IMR-90 (cell line): ENCODE results near the gene GRID1. TPM values are rescaled to one million over a fixed set of nuclear protein-coding genes. Genes with fewer than 3 reads are reported as not detected.

Source experiments
- ATAC-seq: fragments of 200-7000 bp; cut with Tn5 transposase; 2 replicates; pipeline ENCODE4 v1.9.1; 2020; ENCODE audit warnings: low read depth, mild to moderate bottlenecking, moderate library complexity
- BruUV-seq: library from RNA; stranded (reverse); fragments of 400-500 nt; replicated peaks from 2 replicates; lab custom pipeline; 2021; lab: Mats Ljungman, UMichigan
- CTCF ChIA-PET: fragments of 300-600 bp; formaldehyde crosslinking; extraction: SDS; loops from one replicate; lab custom pipeline; 2021; ENCODE audit warnings: antibody characterized with exemption; lab: Yijun Ruan, JAX
- POLR2A ChIA-PET: fragments of 300-600 bp; sonication (Branson Sonifier 250); formaldehyde crosslinking; loops from one replicate; lab custom pipeline; 2022; ENCODE audit warnings: antibody characterized with exemption; ENCODE audit not compliant: unreplicated experiment; lab: Charles Lee
- DNase-seq: peaks from one replicate; pipeline ENCODE4 v3.0.0; 2013
- H2AFZ ChIP-seq: replicated peaks from 2 replicates; pipeline ENCODE3; 2013; ENCODE audit warnings: low read length, mild to moderate bottlenecking; ENCODE audit not compliant: poor library complexity
- H2AK5ac ChIP-seq: 2 replicates; pipeline ENCODE4 v1.6.1; 2013; ENCODE audit warnings: low read depth, low read length, inconsistent platforms
- H2AK9ac ChIP-seq: replicated peaks from 2 replicates; pipeline ENCODE3; 2013; ENCODE audit warnings: mild to moderate bottlenecking, low read depth, low read length, moderate library complexity; ENCODE audit not compliant: poor library complexity
- H2BK120ac ChIP-seq: 2 replicates; pipeline ENCODE4 v1.6.1; 2013; ENCODE audit warnings: low read depth, low read length, inconsistent platforms
- H2BK15ac ChIP-seq: 3 replicates; pipeline ENCODE4 v1.6.1; 2013; ENCODE audit warnings: low read depth, low read length, inconsistent platforms
- H2BK20ac ChIP-seq: 2 replicates; pipeline ENCODE4 v1.6.1; 2013; ENCODE audit warnings: low read depth, mild to moderate bottlenecking, inconsistent platforms, low read length, moderate library complexity
- H2BK5ac ChIP-seq: 2 replicates; pipeline ENCODE4 v1.6.1; 2013; ENCODE audit warnings: mild to moderate bottlenecking, low read depth, low read length, inconsistent platforms; ENCODE audit not compliant: poor library complexity, severe bottlenecking
- H3K14ac ChIP-seq: replicated peaks from 2 replicates; pipeline ENCODE4 v1.6.1; 2013; ENCODE audit warnings: low read depth, low read length, inconsistent platforms
- H3K18ac ChIP-seq: 2 replicates; pipeline ENCODE4 v1.6.1; 2013; ENCODE audit warnings: low read depth, low read length, control low read depth
- H3K23ac ChIP-seq: 2 replicates; pipeline ENCODE4 v1.6.1; 2013; ENCODE audit warnings: low read depth, low read length, inconsistent platforms
- H3K27ac ChIP-seq: 2 replicates; pipeline ENCODE4 v1.5.1; 2013; ENCODE audit warnings: mild to moderate bottlenecking, control low read depth, low read length; ENCODE audit not compliant: insufficient read depth
- H3K27me3 ChIP-seq: 2 replicates; pipeline ENCODE4 v1.6.1; 2013; ENCODE audit warnings: low read length; ENCODE audit not compliant: control insufficient read depth, insufficient read depth
- H3K36me3 ChIP-seq: 2 replicates; pipeline ENCODE4 v1.6.1; 2013; ENCODE audit warnings: low read length, mixed read lengths; ENCODE audit not compliant: control insufficient read depth, insufficient read depth
- H3K4ac ChIP-seq: 2 replicates; pipeline ENCODE4 v1.6.1; 2013; ENCODE audit warnings: low read depth, low read length, inconsistent platforms
- H3K4me1 ChIP-seq: 2 replicates; pipeline ENCODE4 v1.6.1; 2013; ENCODE audit warnings: low read length, mixed read lengths; ENCODE audit not compliant: control insufficient read depth, insufficient read depth
- H3K4me2 ChIP-seq: 2 replicates; pipeline ENCODE4 v1.6.1; 2013; ENCODE audit warnings: low read depth, mild to moderate bottlenecking, control low read depth, low read length, moderate library complexity
- H3K4me3 ChIP-seq: 2 replicates; pipeline ENCODE4 v1.5.1; 2013; ENCODE audit warnings: low read depth, mild to moderate bottlenecking, control low read depth, low read length, moderate library complexity; ENCODE audit not compliant: insufficient read depth
- H3K56ac ChIP-seq: 2 replicates; pipeline ENCODE4 v1.6.1; 2013; ENCODE audit warnings: low read length, inconsistent platforms; ENCODE audit not compliant: insufficient read depth; ENCODE audit errors: extremely low read depth
- H3K79me1 ChIP-seq, 2 experiments: 2 replicates each; pipeline ENCODE4 v1.6.1; 2013; ENCODE audit warnings: low read length in 2 of 2, inconsistent platforms in 1 of 2, low read depth in 1 of 2
- H3K9ac ChIP-seq: 2 replicates; pipeline ENCODE4 v1.6.1; 2013; ENCODE audit warnings: low read depth, low read length, control low read depth
- H3K9me1 ChIP-seq: 2 replicates; pipeline ENCODE4 v1.6.1; 2013; ENCODE audit warnings: low read length, inconsistent platforms; ENCODE audit not compliant: insufficient read depth
- H3K9me3 ChIP-seq: 2 replicates; pipeline ENCODE4 v1.6.1; 2013; ENCODE audit warnings: low read length; ENCODE audit not compliant: control insufficient read depth, insufficient read depth
- H4K20me1 ChIP-seq: 2 replicates; pipeline ENCODE4 v1.6.1; 2013; ENCODE audit warnings: low read length, inconsistent platforms; ENCODE audit not compliant: insufficient read depth
- H4K5ac ChIP-seq: 2 replicates; pipeline ENCODE4 v1.6.1; 2013; ENCODE audit warnings: mild to moderate bottlenecking, low read depth, low read length, control low read depth
- H4K8ac ChIP-seq, 2 experiments: 2 replicates each; pipeline ENCODE4 v1.6.1; 2013; ENCODE audit warnings: low read depth in 2 of 2, low read length in 2 of 2, control low read depth in 1 of 2, inconsistent platforms in 1 of 2
- H4K91ac ChIP-seq: 2 replicates; pipeline ENCODE4 v1.6.1; 2013; ENCODE audit warnings: low read depth, low read length, inconsistent platforms; ENCODE audit not compliant: insufficient read depth
- BHLHE40 ChIP-seq: fragments of 150-350 bp; IDR thresholded peaks from 2 replicates; pipeline ENCODE4 v1.6.1; 2016; ENCODE audit warnings: mild to moderate bottlenecking, low read depth, low read length
- CHD1 ChIP-seq: IDR thresholded peaks from 2 replicates; pipeline ENCODE4 v1.6.1; 2012; ENCODE audit warnings: low read depth, low read length, improper control_type of control experiment
- MAFK ChIP-seq: IDR thresholded peaks from 2 replicates; pipeline ENCODE4 v1.6.1; 2012; ENCODE audit warnings: low read depth, low read length, improper control_type of control experiment
- MAZ ChIP-seq: IDR thresholded peaks from 2 replicates; pipeline ENCODE4 v1.6.1; 2012; ENCODE audit warnings: low read depth, mild to moderate bottlenecking, low read length, improper control_type of control experiment, moderate library complexity, borderline replicate concordance
- MXI1 ChIP-seq: IDR thresholded peaks from 2 replicates; pipeline ENCODE4 v1.6.1; 2012; ENCODE audit warnings: low read depth, mild to moderate bottlenecking, low read length, moderate library complexity, borderline replicate concordance
- NFE2L2 ChIP-seq: fragments of 150-350 bp; IDR thresholded peaks from 2 replicates; pipeline ENCODE4 v1.6.1; 2016; ENCODE audit warnings: low read depth, mild to moderate bottlenecking, low read length
- RAD21 ChIP-seq: IDR thresholded peaks from 2 replicates; pipeline ENCODE4 v1.6.1; 2012; ENCODE audit warnings: low read length, improper control_type of control experiment
- WGBS, 2 experiments: methylation state at CpG; one replicate each; pipeline versions ENCODE4 v1.1.5 to v1.1.7; 2013; ENCODE audit warnings: missing lambda C conversion rate in 2 of 2; ENCODE audit not compliant: insufficient read length in 1 of 2; ENCODE audit errors: extremely low coverage in 2 of 2; 5-methylcytosine and 5-hydroxymethylcytosine counted together
- dilution Hi-C: fragments of 300-500 bp; cut with HindIII; formaldehyde crosslinking; loops from one replicate; pipeline ENCODE4 v1.14.3; 2018; ENCODE audit warnings: low sequenced_read_pairs; ENCODE audit not compliant: unreplicated experiment
- in situ Hi-C: fragments of 300-500 bp; cut with MboI; formaldehyde crosslinking; loops from 3 replicates; pipeline ENCODE4 v1.14.3; 2019; ENCODE audit warnings: low sequenced_read_pairs, inconsistent platforms, mixed read lengths
- intact Hi-C: fragments of 100-400 bp; cut with micrococcal nuclease; formaldehyde crosslinking; loops from 2 replicates; pipeline ENCODE4 v1.10.0; 2022
- polyA plus RNA-seq, 3 experiments: library from polyadenylated mRNA; depleted of rRNA; stranded (reverse); fragments of >200 nt; gene quantifications; 2 replicates each; pipeline ENCODE4 v1.2.3, GENCODE V29; 2012; ENCODE audit warnings: low replicate concordance in 1 of 3
- total RNA-seq: library from RNA; depleted of rRNA; stranded (reverse); fragments of >200 nt; gene quantifications from 2 replicates; pipeline ENCODE4 v1.2.3, GENCODE V29; 2012
- TF ChIP-seq, protein P1 (sequence below): fragments of 150-350 bp; IDR thresholded peaks from 2 replicates; pipeline ENCODE4 v1.6.1; 2016; ENCODE audit warnings: low read depth, mild to moderate bottlenecking, low read length, moderate library complexity, borderline replicate concordance

GRID1 gene
- total and polyA plus RNA-seq, 2 of the 4 experiments (the other 2 are of a cell fraction): not detected

DNA sequence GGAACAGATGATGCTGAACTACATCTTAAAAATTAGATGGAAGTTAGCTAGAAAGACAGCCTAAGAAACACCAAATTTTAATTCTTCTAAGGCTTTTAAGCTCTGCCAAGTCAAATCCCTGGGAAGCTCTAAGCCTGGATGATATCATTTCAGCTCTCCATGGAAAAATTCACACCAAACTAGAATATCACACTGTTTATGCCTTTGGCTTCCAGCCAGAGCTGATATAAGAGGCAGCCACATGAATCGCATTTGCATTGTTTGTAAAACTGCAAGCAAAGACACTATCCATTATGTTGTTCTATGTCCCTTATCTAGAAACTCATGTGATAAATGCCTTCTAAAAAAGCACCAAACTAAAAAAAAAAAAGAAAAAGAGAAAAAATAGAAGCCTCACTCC lies 430.4 kb downstream of the GRID1 start:
- CTCF ChIA-PET: no interaction called here
- Histone ChIP-seq H4K91ac (no peak overlapping the region), H3K4me2 (no peak overlapping the region), H4K20me1 (no peaks in the 10 kb centered on the region), H2BK20ac (no peak overlapping the region), H2BK120ac (no peak overlapping the region), H3K4ac (no peak overlapping the region), H2AFZ (no peak overlapping the region), H4K8ac (no peak overlapping the region), H3K9ac (no peak overlapping the region), H4K5ac (no peak overlapping the region), H3K36me3 (no peaks in the 10 kb centered on the region), H2BK5ac (no peak overlapping the region), H3K23ac (no peak overlapping the region), H3K4me3 (no peak overlapping the region), H3K14ac (no peak overlapping the region), H2AK9ac (no peak overlapping the region), H3K4me1 (no peaks in the 10 kb centered on the region), H3K9me3 (peaks cover 7% of the 10 kb centered on the region; the same call in 1 of the 2 replicates), H3K56ac (no peak overlapping the region), H3K18ac (no peak overlapping the region), H3K27ac (no peak overlapping the region), H3K27me3 (no peaks in the 10 kb centered on the region), H2BK15ac (no peak overlapping the region), H3K9me1 (no peaks in the 10 kb centered on the region), H3K79me1 (no peaks in the 10 kb centered on the region), H2AK5ac (no peak overlapping the region)
- in situ Hi-C loops (no loop called here), intact Hi-C loops (no loop called here), dilution Hi-C loops (no loop called here)
- DNase-seq: no peak
- TF ChIP-seq MAZ (no peak), NFE2L2 (no peak), MAFK (no peak), RAD21 (no peak), BHLHE40 (no peak), MXI1 (no peak), CHD1 (no peak)
- TF ChIP-seq, protein P1, sequence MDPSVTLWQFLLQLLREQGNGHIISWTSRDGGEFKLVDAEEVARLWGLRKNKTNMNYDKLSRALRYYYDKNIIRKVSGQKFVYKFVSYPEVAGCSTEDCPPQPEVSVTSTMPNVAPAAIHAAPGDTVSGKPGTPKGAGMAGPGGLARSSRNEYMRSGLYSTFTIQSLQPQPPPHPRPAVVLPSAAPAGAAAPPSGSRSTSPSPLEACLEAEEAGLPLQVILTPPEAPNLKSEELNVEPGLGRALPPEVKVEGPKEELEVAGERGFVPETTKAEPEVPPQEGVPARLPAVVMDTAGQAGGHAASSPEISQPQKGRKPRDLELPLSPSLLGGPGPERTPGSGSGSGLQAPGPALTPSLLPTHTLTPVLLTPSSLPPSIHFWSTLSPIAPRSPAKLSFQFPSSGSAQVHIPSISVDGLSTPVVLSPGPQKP: no peak
- ATAC-seq: no peak
- no CpG with 5 or more reads among the region's 1 CpG for WGBS, 2 experiments
- POLR2A ChIA-PET: no interaction called here
- no TSS peak for BruUV-seq
